ENCODE data around the gene RAB28. TPM values are rescaled to one million over a fixed set of nuclear protein-coding genes. Genes with fewer than 3 reads are reported as not detected.
"Not testable (repeated sequence)": the region's sequence is repeated elsewhere in the genome, so short reads cannot be mapped to it uniquely, and the experiment has no call there.

The RAB28 gene
- total RNA-seq, 4 donors from 2014 or later: 7.2 to 14.9 (median 13.1) TPM

DNA sequence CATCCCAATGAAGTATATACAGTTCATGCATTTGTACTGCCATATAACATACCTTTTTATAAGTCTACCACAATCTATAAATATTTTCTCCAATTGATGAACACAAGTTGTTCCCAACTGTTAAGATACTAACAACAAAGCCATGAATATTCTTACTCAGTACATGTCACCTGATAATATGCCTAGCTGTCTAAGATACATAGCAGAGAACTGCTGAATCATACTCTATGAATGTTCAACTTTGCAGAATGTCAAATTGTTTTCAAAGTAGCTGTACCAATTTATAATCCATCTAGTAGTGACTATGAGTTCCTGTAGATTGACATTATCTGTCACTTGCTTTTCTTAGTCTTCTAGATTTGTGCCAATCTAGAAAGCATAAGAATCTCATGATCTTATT is 84.9 kb downstream of the RAB28 start:
- intact Hi-C loops (cut with DNase I; ENCODE audit: low total_unique reads): no loop called here
- no peak overlapping the region for H3K4me3 ChIP-seq (ENCODE audit: low read depth, poor library complexity, severe bottlenecking)
- TF ChIP-seq POLR2A (IDR thresholded peaks at IDR 0.05): no peak
- TF ChIP-seq, protein P1, sequence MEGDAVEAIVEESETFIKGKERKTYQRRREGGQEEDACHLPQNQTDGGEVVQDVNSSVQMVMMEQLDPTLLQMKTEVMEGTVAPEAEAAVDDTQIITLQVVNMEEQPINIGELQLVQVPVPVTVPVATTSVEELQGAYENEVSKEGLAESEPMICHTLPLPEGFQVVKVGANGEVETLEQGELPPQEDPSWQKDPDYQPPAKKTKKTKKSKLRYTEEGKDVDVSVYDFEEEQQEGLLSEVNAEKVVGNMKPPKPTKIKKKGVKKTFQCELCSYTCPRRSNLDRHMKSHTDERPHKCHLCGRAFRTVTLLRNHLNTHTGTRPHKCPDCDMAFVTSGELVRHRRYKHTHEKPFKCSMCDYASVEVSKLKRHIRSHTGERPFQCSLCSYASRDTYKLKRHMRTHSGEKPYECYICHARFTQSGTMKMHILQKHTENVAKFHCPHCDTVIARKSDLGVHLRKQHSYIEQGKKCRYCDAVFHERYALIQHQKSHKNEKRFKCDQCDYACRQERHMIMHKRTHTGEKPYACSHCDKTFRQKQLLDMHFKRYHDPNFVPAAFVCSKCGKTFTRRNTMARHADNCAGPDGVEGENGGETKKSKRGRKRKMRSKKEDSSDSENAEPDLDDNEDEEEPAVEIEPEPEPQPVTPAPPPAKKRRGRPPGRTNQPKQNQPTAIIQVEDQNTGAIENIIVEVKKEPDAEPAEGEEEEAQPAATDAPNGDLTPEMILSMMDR (IDR thresholded peaks at IDR 0.05): no peak
- no peak for DNase-seq (ENCODE audit: low spot score in 2 of 2)

- WGBS, 2 donors: 23 to 35% methylated on average over 1 of the region's 1 CpG
- no peak for TF ChIP-seq POLR2A (IDR thresholded peaks at IDR 0.05)
- TF ChIP-seq, protein P1 (IDR thresholded peaks at IDR 0.05): no peak
- H3K4me3 ChIP-seq (ENCODE audit: low read depth, poor library complexity, severe bottlenecking): no peak overlapping the region
- intact Hi-C loops (cut with DNase I; ENCODE audit: low total_unique reads): no loop called here
- DNase-seq (ENCODE audit: low spot score in 2 of 2): no peak
Measured at GRCh38 chr4:13396161-13396560, 88.0 kb downstream of the RAB28 start.

DNA sequence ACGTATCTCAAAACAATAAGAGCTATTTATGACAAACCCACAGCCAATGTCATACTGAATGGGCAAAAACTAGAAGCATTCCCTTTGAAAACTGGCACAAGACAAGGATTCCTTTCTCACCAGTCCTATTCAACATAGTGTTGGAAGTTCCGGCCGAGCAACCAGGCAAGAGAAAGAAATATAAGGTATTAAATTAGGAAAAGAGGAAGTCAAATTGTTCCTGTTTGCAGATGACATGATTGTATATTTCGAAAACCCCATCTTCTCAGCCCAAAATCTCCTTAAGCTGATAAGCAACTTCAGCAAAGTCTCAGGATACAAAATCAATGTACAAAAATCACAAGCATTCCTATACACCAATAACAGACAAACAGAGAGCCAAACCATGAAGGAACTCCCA is 94.2 kb downstream of the RAB28 start:
- DNase-seq (ENCODE audit: low spot score in 2 of 2); intact Hi-C loops (cut with DNase I; ENCODE audit: low total_unique reads); H3K4me3 ChIP-seq (ENCODE audit: low read depth, poor library complexity, severe bottlenecking): not testable (repeated sequence)
- 81% methylated on average over 4 of the region's 4 CpGs for WGBS, 2 donors

DNA sequence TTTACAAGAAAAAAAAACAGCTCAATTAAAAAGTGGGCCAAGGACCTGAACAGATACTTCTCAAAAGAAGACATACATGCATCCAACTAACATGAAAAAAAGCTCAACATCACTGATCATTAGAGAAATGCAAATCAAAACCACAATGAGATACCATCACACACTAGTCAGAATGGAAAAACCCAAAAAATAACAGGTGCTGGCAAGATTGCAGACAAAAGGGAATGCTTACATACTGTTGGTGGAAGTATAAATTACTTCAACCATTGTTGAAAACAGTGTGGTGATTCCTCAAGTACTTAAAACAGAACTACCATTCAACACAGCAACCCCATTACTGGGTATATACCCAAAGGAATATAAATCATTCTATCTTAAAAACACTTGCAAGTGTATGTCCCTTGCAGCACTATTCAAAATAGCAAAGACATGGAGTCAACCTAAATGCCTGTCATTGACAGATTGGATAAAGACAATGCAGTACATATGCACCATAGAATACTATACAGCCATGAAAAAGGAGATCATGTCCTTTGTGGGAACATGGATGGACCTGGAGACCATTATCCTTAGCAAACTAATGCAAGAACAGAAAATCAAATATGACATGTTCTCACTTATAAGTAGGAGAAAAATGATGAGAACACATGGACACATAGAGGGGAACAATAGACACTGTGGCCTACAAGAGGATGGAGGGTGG is 97.6 kb downstream of the RAB28 start:
- TF ChIP-seq POLR2A (IDR thresholded peaks at IDR 0.05): no peak
- TF ChIP-seq, protein P1 (IDR thresholded peaks at IDR 0.05): no peak
- intact Hi-C loops (cut with DNase I; ENCODE audit: low total_unique reads): no loop called here
- no peak for DNase-seq (ENCODE audit: low spot score in 2 of 2)
- no peak overlapping the region for H3K4me3 ChIP-seq (ENCODE audit: low read depth, poor library complexity, severe bottlenecking)

- DNase-seq (ENCODE audit: low spot score in 2 of 2): no peak
- WGBS, 2 donors: 95 to 99% methylated on average over 7 of the region's 7 CpGs
- TF ChIP-seq POLR2A (IDR thresholded peaks at IDR 0.05): no peak
- TF ChIP-seq, protein P1 (IDR thresholded peaks at IDR 0.05): no peak
- intact Hi-C loops (cut with DNase I; ENCODE audit: low total_unique reads): no loop called here
- H3K4me3 ChIP-seq (ENCODE audit: low read depth, poor library complexity, severe bottlenecking): no peak overlapping the region
Measured at GRCh38 chr4:13384055-13384454, 100.1 kb downstream of the RAB28 start.

DNA sequence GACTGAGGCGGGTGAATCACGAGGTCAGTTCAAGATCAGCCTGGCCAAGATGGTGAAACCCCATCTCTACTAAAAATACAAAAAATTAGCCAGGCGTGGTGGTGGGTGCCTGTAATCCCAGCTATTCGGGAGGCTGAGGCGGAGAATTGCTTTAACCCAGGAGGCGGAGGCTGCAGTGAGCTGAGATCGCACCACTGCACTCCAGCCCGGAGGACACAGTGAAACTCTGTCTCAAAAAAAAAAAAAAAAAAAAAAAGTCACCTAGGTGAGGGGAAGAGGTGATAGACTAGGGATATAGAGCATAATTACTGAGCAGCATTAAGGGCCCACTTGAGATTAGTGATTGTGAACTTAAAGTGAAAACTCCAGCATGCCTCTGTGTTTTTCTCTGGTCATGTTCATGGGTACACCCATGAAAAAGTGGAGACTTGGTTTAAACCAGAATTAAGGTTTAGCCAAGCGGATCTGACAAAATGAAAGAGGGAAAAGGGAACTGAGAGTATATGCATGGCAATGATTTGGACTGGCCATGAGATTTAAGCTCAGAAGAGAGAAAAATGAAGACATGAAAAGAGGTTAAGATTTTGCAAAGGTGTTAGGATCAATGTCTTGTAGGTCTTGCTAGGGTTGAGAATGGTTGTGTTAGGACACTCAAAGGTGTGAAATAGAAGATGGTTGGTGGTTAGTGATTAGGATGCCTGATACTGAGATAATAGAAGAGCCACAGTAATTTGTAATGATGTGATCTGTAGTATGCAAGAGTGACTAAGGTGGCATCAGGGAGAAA is 105.0 kb downstream of the RAB28 start:
- no peak for DNase-seq (ENCODE audit: low spot score in 2 of 2)
- intact Hi-C loops (cut with DNase I; ENCODE audit: low total_unique reads): no loop called here
- 95 to 98% methylated on average over 9 of the region's 9 CpGs for WGBS, 2 donors
- TF ChIP-seq, protein P1 (IDR thresholded peaks at IDR 0.05): no peak
- no peak for TF ChIP-seq POLR2A (IDR thresholded peaks at IDR 0.05)
- H3K4me3 ChIP-seq (ENCODE audit: low read depth, poor library complexity, severe bottlenecking): no peak overlapping the region

Data from lower leg skin (tissue), 4 donors.